GM19043 (cell line): ENCODE measurements around the gene TPD52L1.

Source experiments
- ATAC-seq: cut with Tn5 transposase; IDR thresholded peaks from one replicate; pipeline ENCODE4 v1.9.1; 2021; ENCODE audit warnings: low read depth; ENCODE audit not compliant: unreplicated experiment

TPD52L1 gene

DNA sequence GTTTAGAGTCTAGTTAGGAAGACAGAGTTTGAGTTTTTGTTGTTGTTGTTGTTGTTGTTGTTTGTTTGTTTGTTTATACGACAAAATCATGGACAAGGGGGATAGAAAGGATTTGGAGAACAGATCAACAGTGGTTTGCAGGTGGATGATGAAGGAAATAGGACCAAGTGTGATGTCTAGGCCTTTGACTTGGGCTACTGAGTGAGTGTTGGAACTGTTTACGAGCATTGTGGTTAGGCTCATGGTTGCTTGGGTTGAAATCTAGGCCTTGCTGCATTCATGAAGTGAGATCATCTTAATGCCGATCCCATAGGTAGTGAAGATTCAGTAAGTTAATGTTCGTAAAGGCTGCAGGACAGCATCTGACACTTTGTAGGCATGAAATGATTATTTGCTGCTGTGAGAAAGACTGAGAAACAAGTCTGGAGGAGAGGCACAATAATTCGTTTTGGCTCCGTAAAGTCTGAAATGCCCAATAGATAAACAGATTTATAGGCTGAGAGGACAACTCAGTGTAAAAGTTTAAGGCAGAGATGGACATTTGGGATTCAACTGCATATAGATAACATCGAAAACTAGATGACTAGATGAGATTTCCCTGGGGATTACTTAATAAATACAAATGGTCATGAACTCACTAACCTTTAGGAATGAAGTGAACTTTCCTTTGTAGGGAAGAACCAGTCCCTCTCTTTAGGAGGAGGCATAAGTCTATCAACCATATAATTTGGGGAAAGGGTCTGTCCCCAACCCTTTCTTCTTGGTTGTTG is 78.2 kb downstream of the TPD52L1 start:
- no peak for ATAC-seq

DNA sequence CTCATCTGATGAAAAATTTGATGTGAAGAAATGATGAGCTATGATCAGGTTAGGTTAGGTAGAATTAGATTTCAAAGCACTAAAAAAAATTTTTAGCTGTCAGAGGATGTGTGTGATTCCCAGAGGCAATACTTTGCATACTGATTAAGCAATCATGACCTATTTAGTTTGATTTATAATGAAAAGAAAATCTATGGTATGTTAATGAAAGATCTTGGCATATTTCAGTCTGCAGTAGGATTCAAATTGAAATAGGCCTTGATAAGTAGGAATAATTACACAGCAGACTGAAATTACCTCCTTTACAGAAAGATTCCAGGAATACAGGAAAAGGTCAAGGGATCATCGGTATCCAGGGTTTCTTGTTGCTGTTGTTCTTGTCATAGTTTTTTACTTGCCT is 78.9 kb downstream of the TPD52L1 start:
- ATAC-seq, result no peak

- no peak for ATAC-seq
Observed at GRCh38 chr6:125233202-125233601, 79.6 kb downstream of the TPD52L1 start.

DNA sequence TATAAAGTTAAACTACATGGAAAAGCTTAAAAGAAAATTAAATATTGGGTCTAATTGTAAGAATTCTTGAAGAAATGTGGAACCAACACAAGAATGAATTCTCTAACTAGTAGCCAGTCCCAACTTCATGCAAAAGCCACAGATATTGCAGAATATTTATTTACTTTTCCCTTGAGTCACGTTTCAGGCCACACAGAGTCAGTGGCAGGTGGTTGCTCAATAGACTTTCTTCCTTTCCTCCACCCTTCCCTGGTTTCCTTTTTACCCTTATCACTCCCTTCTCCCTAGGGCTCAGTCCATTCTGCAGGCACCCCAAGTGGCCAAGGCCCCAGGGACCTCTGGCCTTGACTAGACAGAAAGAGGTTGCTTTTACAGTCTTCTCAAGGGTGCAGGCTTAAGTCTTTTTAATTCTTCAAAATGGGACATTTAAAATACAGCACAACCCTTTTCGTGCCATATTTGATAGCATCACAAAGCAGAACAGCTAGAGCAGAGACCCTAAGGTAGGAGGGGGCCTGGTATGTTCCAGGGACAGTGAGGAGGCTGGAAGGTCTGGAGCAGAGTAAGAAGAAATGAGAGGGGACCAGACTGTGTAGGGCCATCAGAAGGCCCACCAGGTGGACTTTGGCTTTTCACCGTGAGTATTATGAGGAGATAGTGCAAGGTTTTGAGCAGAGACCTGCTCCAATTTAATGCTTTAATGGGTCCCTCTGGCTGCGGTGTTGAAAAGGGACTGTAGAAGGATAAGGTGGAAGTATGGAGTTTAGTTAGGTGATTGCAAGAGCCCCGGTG is 83.2 kb downstream of the TPD52L1 start:
- ATAC-seq, result no peak

- ATAC-seq, result no peak
Observed at GRCh38 chr6:125237764-125238163, 84.2 kb downstream of the TPD52L1 start.

GRCh38 chr6:125245109-125245508 is 91.5 kb downstream of the TPD52L1 start:
- ATAC-seq, result no peak

DNA sequence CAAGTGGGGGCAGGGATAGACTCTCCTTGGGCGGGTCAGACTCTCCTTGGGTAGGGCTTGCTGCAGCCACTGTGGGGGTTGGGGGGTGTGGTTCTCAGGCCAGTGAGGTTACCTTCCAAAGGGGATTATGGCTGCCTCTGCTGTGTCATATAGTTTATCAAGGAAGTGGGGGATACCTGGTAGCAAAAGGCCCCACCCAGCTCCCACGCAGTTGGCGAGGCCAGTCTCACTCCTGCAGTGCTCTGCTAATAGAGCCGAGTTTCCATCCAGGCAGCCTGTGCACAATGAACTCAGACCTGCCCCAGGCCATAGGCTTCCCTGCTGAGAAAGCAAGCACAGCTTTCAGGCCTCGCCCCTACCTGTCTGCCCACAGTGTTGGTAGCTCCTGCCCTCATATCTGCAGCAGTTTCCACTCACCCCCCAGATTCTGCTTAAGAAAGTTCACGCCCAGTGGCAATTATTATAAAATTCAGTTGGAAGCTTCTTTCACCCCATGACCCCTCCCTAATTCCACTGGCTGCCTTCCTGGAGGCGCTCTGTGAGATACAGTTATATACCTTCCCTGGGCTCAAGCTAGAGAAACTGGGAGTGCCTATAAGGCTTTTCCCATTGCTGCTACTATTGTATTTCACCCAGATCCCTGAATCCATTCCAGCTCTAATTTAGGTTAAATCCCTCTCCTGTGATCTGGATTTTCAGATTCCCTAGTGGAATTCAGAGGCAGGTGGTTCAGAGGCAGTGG is 92.1 kb downstream of the TPD52L1 start:
- no peak for ATAC-seq

GRCh38 chr6:125246566-125246965 is 93.0 kb downstream of the TPD52L1 start:
- ATAC-seq, result no peak

- no peak for ATAC-seq
Observed at GRCh38 chr6:125248136-125248535, 94.6 kb downstream of the TPD52L1 start.

DNA sequence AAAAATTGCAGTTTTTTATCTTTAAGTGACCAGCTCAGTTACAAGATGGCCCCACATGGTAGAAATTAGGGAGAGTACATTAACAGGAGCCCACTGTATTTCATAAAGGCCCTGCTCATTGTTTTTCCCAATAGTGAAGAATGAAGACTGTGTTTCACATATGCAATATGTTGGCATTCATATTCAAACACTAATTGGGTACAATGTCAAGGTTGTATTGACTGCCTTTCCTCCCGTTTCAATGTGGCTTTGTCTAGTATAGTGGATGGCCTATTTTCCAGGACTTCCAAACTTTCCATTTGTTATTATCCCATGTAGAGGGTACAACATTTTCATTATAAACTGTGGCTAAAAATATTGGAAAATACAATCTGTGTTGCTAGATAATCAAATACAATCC is 96.9 kb downstream of the TPD52L1 start:
- no peak for ATAC-seq

GRCh38 chr6:125251516-125252220 is 98.1 kb downstream of the TPD52L1 start:
- no peak for ATAC-seq

GRCh38 chr6:125252891-125253290 is 99.3 kb downstream of the TPD52L1 start:
- ATAC-seq, result no peak

- ATAC-seq, result no peak
Observed at GRCh38 chr6:125253881-125254280, 100.3 kb downstream of the TPD52L1 start.

DNA sequence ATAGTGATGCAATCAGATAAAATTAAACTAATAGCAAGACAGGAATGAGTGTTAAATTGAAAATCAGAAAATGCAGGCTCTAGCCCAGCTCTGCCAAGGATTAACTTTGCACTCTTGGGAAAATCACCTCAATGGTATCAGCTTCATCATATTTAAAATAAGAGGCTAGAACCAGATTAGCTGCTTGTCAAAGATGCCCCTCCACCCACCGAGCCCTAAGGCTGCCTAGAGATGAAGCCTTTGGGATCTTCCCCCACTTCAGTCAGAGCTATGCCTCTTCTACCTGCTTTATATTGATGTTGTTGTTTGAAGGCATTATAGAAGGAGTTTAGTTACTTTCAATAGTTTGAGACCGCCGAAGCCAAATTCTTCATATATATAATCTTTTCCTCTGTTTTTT is 100.7 kb downstream of the TPD52L1 start:
- no peak for ATAC-seq

DNA sequence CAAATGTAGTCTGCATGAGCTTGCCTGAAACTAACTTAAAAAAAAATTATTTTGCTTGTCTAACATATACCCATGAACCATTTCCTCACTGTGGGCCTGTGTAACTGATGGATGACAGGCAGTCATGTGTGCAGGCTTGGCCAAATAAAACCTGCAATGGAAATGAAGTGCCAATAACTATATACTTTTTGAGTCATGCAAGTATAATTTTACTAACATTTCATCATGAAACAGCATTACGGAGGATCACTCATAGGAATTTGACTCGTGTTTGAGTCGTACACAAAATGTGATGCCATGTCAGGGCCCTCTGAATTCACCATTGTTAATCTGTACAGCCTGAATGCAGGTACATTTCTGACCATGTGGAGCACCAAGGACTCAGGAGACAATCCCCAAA is 101.6 kb downstream of the TPD52L1 start:
- ATAC-seq, result no peak

- ATAC-seq, result no peak
Observed at GRCh38 chr6:125257351-125257750, 103.8 kb downstream of the TPD52L1 start.

DNA sequence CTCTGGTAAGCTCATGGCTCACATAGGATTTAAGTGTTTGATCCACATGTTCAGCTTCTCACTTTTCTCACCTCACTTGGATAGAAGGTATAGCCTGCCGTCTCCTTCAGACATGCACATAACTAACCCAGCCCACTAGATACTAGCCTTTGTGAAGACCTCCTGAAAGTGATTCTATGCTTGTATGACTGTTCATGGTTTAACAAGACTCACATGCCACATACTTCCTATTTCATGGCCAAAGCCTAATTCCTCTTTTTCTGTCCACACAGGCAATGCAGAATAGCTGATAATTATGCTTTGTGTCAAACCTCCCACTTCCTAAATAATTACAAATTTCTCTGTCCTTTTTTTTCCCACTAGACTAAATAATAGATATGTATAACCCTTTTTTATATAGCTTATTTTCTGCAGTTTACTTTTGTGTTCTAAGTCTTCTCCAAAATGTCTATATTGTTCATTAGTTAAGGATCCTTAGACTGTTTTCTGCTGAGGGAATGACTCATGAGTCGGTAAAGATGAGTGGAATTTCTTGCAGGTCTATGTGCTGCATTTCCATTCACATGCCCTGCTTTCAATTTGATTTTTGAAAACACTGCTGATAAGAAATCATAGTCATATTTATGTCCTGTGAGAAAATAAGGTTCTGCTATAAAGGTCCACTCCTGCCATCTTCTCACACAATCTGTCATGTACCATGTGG is 105.2 kb downstream of the TPD52L1 start:
- ATAC-seq, result no peak

DNA sequence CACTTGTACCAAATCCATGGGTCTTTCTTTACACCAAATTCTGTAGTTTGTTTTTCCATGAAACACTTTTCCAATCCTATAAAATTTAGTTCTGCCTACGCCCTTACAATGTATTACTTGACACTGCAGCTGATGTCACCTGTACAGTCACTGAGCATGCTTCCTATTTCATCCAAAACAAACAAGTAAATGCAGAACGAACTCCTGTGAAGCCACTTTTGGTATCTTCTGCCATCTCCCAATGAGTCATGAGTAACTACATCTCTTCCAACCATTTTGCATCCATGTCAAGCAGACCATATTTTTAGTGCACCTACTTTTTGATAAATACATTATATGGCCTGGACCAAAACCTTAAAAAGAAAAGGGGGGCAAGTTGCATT is 105.8 kb downstream of the TPD52L1 start:
- no peak for ATAC-seq

DNA sequence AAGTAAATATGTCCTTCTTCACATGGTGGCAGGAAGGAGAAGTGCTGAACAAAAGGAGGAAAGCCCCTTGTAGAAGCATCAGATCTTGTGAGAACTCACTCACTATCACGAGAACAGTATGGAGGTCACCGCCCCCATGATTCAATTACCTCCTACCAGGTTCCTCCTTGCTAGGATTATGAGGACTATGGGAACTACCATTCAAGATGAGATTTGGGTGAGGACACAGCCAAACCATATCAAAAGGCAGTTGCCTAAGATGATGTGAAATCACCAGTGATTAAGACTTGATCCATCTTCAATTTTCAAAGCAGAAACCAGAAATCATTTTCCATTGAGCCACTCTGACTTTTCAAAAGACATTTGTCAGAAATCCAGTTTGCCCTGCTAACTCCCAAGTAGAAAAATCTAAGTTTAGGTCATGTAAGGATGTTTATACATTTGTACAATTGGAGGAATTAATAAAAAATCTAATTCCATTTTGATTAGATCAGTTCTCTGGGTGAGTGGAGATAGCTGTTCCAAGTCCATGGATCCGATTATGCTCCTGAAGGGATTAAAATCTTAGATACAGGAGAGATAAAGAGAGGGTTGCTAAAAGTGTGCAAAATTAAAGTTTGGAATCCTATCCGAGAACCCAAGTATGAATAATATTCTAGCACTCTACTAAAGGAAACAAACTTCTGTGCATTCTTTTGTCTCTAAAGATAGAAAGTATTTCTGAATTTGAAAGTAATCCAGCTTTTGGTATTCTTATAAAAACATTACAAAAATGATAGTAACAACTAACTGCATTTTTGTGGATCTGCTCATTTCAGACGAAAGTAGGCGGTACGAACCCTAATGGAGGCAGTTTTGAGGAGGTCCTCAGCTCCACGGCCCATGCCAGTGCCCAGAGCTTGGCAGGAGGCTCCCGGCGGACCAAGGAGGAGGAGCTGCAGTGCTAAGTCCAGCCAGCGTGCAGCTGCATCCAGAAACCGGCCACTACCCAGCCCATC is 108.7 kb downstream of the TPD52L1 start:
- ATAC-seq, result no peak
